Erythroblast (primary cell): ENCODE measurements around the gene RNF169.
"Not testable (repeated sequence)": the region's sequence is repeated elsewhere in the genome, so short reads cannot be mapped to it uniquely, and the experiment has no call there.

Source experiments
- DNase-seq, 2 experiments: peaks; one replicate each; lab custom pipeline; 2025; lab: John Stamatoyannopoulos, UW
- GATA1 ChIP-seq: IDR thresholded peaks from 2 replicates; pipeline ENCODE4 v1.6.1; 2011; ENCODE audit warnings: low read depth, mild to moderate bottlenecking, control low read depth, low read length, moderate library complexity
- POLR2A ChIP-seq: IDR thresholded peaks from 2 replicates; pipeline ENCODE4 v1.6.1; 2011; ENCODE audit warnings: mild to moderate bottlenecking, low read length

The RNF169 gene

GRCh38 chr11:74736031-74736430 is 12.6 kb upstream of the RNF169 start:
- TF ChIP-seq GATA1, result no peak
- no peak for TF ChIP-seq POLR2A
- no peak for DNase-seq

DNA sequence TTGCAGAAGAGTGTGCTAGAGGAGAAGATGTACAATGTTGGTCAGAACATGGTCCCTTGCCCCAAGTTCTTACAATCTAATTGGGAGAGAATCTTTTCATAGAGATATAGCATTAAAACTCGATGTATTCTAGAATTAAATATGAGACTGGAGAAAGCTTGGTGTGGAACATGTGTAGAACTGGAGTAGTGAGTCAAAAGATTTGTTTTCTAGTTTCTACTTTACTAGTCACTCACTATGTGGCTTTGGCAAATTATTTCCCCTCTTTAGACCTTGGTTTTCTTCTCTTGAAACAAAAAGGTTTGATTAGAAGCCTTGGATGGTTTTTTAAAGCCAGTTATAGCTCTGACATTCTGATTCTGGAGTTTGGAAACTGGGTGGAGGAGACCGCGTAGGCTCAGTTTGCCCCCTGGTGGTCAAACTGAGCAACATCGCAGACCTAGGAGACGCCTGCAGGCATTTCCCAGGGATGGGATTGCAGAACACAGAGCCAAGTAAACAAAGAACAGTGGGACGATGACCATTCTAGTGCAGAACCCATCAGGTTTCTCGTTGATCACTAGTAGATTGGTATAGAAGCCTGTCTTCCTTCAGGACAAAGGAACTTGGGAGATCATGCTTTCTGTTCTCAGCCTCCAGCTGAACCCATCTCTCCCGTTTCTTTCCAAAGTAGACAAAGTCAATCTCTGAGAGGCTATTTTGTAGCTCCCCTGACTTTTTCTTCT is 8.9 kb upstream of the RNF169 start:
- DNase-seq, result peak; percentile 56 to 73
- TF ChIP-seq POLR2A (no peak), GATA1 (no peak)

DNA sequence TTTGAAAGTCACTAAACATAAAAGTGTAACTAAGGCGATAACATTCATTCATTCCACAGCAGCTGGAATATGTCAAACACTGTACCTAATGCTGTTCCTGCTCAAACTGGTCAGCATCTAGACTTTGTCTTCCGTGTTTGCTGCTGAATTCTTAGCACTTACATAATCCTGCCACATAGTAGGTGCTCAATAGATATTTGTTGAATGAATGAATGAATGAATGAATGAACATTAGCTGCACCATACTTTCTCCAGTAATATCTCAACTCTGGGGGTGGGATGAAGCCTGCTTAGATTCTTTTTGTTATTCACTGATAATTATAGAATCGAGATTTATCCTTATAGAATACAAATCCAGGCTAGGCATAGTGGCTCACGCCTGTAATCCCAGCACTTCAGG is 6.6 kb upstream of the RNF169 start:
- TF ChIP-seq POLR2A, result no peak
- TF ChIP-seq GATA1, result no peak
- no peak for DNase-seq

DNA sequence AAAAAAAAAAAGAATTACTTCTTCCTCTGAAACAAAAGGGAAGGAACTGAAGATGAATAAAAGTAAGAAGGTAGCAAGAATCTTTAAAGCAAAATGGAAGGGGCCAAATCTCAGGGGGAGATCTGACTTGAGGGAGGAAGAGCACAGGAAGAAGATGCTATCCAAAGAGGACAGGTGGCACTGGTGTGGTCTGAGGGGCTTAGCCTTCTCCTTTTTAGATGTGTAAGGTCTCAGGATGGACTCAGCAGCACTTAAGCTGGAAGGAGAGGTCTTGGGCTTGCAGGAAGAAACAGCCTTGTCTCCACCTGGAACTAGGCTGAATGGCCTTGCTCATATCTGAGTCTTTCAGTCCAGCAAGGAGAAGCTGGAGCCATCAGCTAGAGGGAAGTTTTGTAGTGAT is 5.0 kb upstream of the RNF169 start:
- TF ChIP-seq POLR2A (no peak), GATA1 (no peak)
- DNase-seq, result no peak

- DNase-seq, result no peak
- TF ChIP-seq POLR2A (no peak), GATA1 (no peak)
These were observed 4.4 kb upstream of the RNF169 start for GRCh38 chr11:74744277-74744676.

- no peak for DNase-seq
- no peak for TF ChIP-seq POLR2A
- TF ChIP-seq GATA1, result no peak
These were observed 1.8 kb upstream of the RNF169 start for GRCh38 chr11:74746868-74747267.

- TF ChIP-seq GATA1 (no peak), POLR2A (peak; percentile 24)
- peak; percentile 75 to 78 for DNase-seq
These were observed 697 bp downstream of the RNF169 start for GRCh38 chr11:74749127-74749964.

GRCh38 chr11:74749965-74750296 is 1.3 kb downstream of the RNF169 start:
- TF ChIP-seq GATA1 (no peak), POLR2A (no peak)
- peak; percentile 31 to 39 for DNase-seq

GRCh38 chr11:74750598-74750997 is 1.9 kb downstream of the RNF169 start:
- not testable (repeated sequence) for DNase-seq

DNA sequence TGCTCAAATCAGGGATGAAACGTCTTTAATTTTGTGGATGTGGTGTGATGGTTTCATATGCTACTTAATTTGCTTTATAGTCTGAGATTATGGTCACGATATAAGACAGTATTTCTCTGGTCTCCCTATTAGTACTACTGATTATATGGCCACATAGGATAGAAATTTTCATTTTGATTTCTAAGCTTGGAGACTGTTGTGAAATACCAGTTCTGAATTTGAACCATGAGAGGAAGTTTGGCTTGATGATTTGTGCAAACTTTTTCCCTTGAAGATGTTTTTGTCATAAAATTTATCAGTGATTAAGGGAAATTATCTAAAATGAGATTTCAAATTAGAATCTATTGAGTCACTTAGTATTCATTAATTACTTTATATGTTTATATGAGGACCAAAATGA is 2.7 kb downstream of the RNF169 start:
- no peak for DNase-seq
- no peak for TF ChIP-seq GATA1

- TF ChIP-seq GATA1 (no peak), POLR2A (no peak)
- DNase-seq, result no peak
These were observed 6.0 kb downstream of the RNF169 start for GRCh38 chr11:74754507-74755252.

GRCh38 chr11:74755395-74755995 is 6.8 kb downstream of the RNF169 start:
- TF ChIP-seq GATA1 (no peak), POLR2A (no peak)
- no peak for DNase-seq

DNA sequence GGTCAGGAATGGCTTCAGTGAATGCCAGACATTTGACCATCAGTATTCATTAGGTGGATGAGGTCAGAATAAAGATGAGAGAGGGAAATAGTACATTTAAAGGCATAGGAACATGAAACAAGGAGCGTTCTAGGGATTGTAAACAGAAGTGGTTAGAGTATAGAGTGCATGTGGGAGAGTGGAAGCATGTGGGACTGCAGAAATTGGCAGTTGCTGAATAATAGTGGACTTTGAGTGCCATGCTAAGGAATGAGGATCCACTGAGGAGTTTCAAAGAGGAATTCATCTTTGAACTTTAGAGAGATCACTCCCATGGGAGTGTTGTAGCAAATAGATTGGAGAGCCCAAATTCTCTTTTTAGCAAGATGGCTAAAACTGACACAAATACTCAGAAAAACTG is 7.9 kb downstream of the RNF169 start:
- no peak for DNase-seq
- TF ChIP-seq POLR2A (no peak), GATA1 (no peak)

GRCh38 chr11:74766905-74767304 is 18.3 kb downstream of the RNF169 start:
- TF ChIP-seq POLR2A, result no peak
- TF ChIP-seq GATA1, result no peak
- DNase-seq, result no peak

DNA sequence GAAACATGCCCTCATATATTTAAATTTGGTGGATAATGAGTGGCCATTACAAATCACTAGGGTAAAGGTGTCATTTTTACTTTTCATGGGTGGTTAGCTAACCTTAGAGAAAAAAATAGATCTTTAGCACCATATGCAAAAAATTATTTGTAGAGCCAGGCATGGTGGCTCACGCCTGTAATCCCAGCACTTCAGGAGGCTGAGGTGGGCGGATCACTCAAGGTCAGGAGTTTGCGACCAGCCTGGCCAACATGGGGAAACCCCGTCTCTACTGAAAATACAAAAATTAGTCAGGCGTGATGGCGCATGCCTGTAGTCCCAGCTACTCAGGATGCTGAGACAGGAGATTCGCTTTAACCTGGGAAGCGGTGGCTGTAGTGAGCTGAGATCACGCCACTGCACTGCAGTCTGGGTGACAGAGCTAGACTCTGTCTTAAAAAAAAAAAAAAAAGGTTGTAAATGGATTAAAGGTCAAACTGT is 19.6 kb downstream of the RNF169 start:
- not testable (repeated sequence) for DNase-seq
